Panc1 (cell line): ENCODE measurements around the gene CCDC174. TPM values are rescaled to one million over a fixed set of nuclear protein-coding genes. Genes with fewer than 3 reads are reported as not detected.

ENCODE experiments used
- ATAC-seq: fragments of 200-7000 bp; cut with Tn5 transposase; 2 replicates; pipeline ENCODE4 v1.9.1; 2020; ENCODE audit warnings: mild to moderate bottlenecking, moderate library complexity
- BruUV-seq: library from RNA; stranded (reverse); fragments of 400-500 nt; replicated peaks from 2 replicates; lab custom pipeline; 2021; lab: Mats Ljungman, UMichigan
- CTCF ChIA-PET: fragments of 300-600 bp; sonication (Branson Sonifier 250); formaldehyde crosslinking; loops from one replicate; lab custom pipeline; 2022; ENCODE audit warnings: antibody characterized with exemption; lab: Charles Lee
- POLR2A ChIA-PET: fragments of 300-600 bp; sonication (Branson Sonifier 250); formaldehyde crosslinking; loops from one replicate; lab custom pipeline; 2022; ENCODE audit warnings: antibody characterized with exemption; lab: Charles Lee
- DNase-seq: peaks from one replicate; pipeline ENCODE4 v3.0.0-alpha.2; 2010; ENCODE audit warnings: low read depth, low spot score
- H3K27ac ChIP-seq: 2 replicates; pipeline ENCODE4 v1.5.1; 2011; ENCODE audit warnings: mild to moderate bottlenecking, low read length, inconsistent platforms
- H3K27me3 ChIP-seq: fragments of 200-500 bp; sonication (Bioruptor generic); 2 replicates; pipeline ENCODE4 v1.6.0; 2014; ENCODE audit warnings: low read length, inconsistent platforms; ENCODE audit not compliant: control insufficient read depth, insufficient read depth
- H3K36me3 ChIP-seq: fragments of 200-500 bp; sonication (Bioruptor generic); 2 replicates; pipeline ENCODE4 v1.5.1; 2014; ENCODE audit warnings: inconsistent platforms, mild to moderate bottlenecking, low read length, moderate library complexity; ENCODE audit not compliant: control insufficient read depth, insufficient read depth
- H3K4me1 ChIP-seq: 2 replicates; pipeline ENCODE4 v1.5.1; 2011; ENCODE audit warnings: inconsistent platforms, mild to moderate bottlenecking, low read length, moderate library complexity; ENCODE audit not compliant: control insufficient read depth, insufficient read depth
- H3K4me3 ChIP-seq, 2 experiments: 2 replicates each; pipeline ENCODE4 v1.5.1; 2011 to 2012; ENCODE audit warnings: low read depth in 2 of 2, low read length in 2 of 2, mild to moderate bottlenecking in 2 of 2, inconsistent platforms in 1 of 2, moderate library complexity in 1 of 2
- H3K9me3 ChIP-seq: fragments of 200-500 bp; sonication (Bioruptor generic); 2 replicates; pipeline ENCODE4 v1.5.1; 2014; ENCODE audit warnings: low read depth, mild to moderate bottlenecking, inconsistent platforms, low read length, moderate library complexity; ENCODE audit not compliant: control insufficient read depth, insufficient read depth
- CTCF ChIP-seq: fragments of 450-650 bp; IDR thresholded peaks from 2 replicates; pipeline ENCODE4 v1.5.1; 2017; ENCODE audit warnings: mild to moderate bottlenecking
- POLR2AphosphoS5 ChIP-seq: IDR thresholded peaks from 2 replicates; pipeline ENCODE4 v1.6.1; 2012; ENCODE audit warnings: mild to moderate bottlenecking, low read depth, low read length, moderate library complexity
- REST ChIP-seq, 2 experiments: IDR thresholded peaks; 2 replicates each; pipeline ENCODE4 v1.6.1; 2011 to 2012; ENCODE audit warnings: low read depth in 2 of 2, control low read depth in 1 of 2, low read length in 1 of 2, mild to moderate bottlenecking in 1 of 2, moderate library complexity in 1 of 2; ENCODE audit not compliant: insufficient read depth in 1 of 2
- SIN3A ChIP-seq: IDR thresholded peaks from 2 replicates; pipeline ENCODE4 v1.6.1; 2012; ENCODE audit warnings: low read depth, mild to moderate bottlenecking, low read length, moderate library complexity, borderline replicate concordance; ENCODE audit not compliant: insufficient read depth
- TCF7L2 ChIP-seq: IDR thresholded peaks from 2 replicates; pipeline ENCODE4 v1.6.1; 2011; ENCODE audit warnings: mild to moderate bottlenecking, low read depth, low read length, inconsistent platforms
- in situ Hi-C: cut with HindIII; loops from 2 replicates; pipeline ENCODE4 v1.10.0; 2016; ENCODE audit warnings: low sequenced_read_pairs, low pct_unique_long_range_greater_than_20kb
- intact Hi-C: fragments of 100-400 bp; cut with micrococcal nuclease; formaldehyde crosslinking; loops from one replicate; pipeline ENCODE4 v1.10.0; 2022; ENCODE audit not compliant: unreplicated experiment
- total RNA-seq: library from RNA; stranded (reverse); gene quantifications from one replicate; pipeline ENCODE4 v1.2.1, GENCODE V29; 2021; ENCODE audit not compliant: unreplicated experiment

Gene CCDC174
- total RNA-seq, 1 experiment from 2014 or later: 10.6 TPM

- TF ChIP-seq TCF7L2 (no peak), REST (IDR thresholded peaks at IDR 0.05; ENCODE audit: insufficient read depth in 1 of 2, low read depth in 2 of 2, low read length in 1 of 2) (no peak), POLR2AphosphoS5 (no peak), CTCF (no peak), SIN3A (no peak)
- in situ Hi-C loops (no loop called here), intact Hi-C loops (no loop called here)
- H3K27ac ChIP-seq: no peak overlapping the region
- no peaks in the 10 kb centered on the region for H3K9me3 ChIP-seq
- H3K36me3 ChIP-seq: peaks cover 16% of the 10 kb centered on the region
- DNase-seq: no peak
- no peaks in the 10 kb centered on the region for H3K27me3 ChIP-seq
- no peak overlapping the region for H3K4me3 ChIP-seq
- ATAC-seq: no peak
- POLR2A ChIA-PET: no interaction called here
- BruUV-seq: no TSS peak
- no peaks in the 10 kb centered on the region for H3K4me1 ChIP-seq
- CTCF ChIA-PET: no interaction called here
These were observed 9.4 kb downstream of the CCDC174 start for GRCh38 chr3:14660942-14661341.

GRCh38 chr3:14663396-14664135 is 12.0 kb downstream of the CCDC174 start:
- H3K36me3 ChIP-seq: peaks cover 25% of the 10 kb centered on the region
- ChIA-PET CTCF (no interaction called here), POLR2A (no interaction called here)
- H3K27ac ChIP-seq: no peak overlapping the region
- in situ Hi-C loops: no loop called here
- intact Hi-C loops: no loop called here
- ATAC-seq (no peak), DNase-seq (no peak)
- H3K9me3 ChIP-seq: no peaks in the 10 kb centered on the region
- no peaks in the 10 kb centered on the region for H3K4me1 ChIP-seq
- H3K4me3 ChIP-seq: no peak overlapping the region
- no TSS peak for BruUV-seq
- no peaks in the 10 kb centered on the region for H3K27me3 ChIP-seq
- no peak for TF ChIP-seq CTCF
- no peak for TF ChIP-seq SIN3A
- no peak for TF ChIP-seq TCF7L2
- TF ChIP-seq REST (IDR thresholded peaks at IDR 0.05; ENCODE audit: insufficient read depth in 1 of 2, low read depth in 2 of 2, low read length in 1 of 2): no peak
- TF ChIP-seq POLR2AphosphoS5: no peak
